ENCODE data around the gene DAPK2.

The DAPK2 gene

DNA sequence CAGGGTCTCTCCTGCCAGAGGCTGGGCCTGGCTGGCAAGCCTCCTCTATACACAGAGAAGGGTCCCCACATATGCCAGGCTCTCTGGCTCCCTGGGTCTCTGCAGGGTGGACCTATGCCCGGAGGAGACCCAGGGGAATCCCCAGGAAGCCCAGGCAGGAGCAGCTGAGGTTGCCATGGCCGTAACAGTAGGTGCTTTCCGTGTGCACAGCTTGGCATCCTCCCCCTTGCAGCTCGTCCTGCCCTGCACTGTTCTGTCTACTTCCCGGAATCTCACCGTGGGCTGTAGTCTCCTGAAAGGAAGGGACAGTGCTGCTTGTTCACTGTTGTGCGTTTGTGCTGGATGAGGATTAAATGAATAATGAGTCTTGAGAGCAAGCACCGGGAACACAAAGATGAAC, 47.8 kb downstream of the DAPK2 start:
- TF ChIP-seq CREB1 (IDR thresholded peaks at IDR 0.05; ENCODE audit: low read depth) (no peak), YY1 (IDR thresholded peaks at IDR 0.05; ENCODE audit: low read depth) (no peak), RAD21 (IDR thresholded peaks at IDR 0.05; ENCODE audit: low read depth) (no peak), TAF1 (IDR thresholded peaks at IDR 0.05; ENCODE audit: low read depth) (no peak), EGR1 (IDR thresholded peaks at IDR 0.05) (no peak), FOXM1 (IDR thresholded peaks at IDR 0.05; ENCODE audit: borderline replicate concordance, low read depth) (no peak), TEAD4 (IDR thresholded peaks at IDR 0.05) (no peak), EP300 (IDR thresholded peaks at IDR 0.05; ENCODE audit: borderline replicate concordance) (no peak), ZBTB7A (IDR thresholded peaks at IDR 0.05; ENCODE audit: low read depth) (no peak), CEBPB (IDR thresholded peaks at IDR 0.05) (no peak), NFIC (IDR thresholded peaks at IDR 0.05) (no peak), TCF12 (IDR thresholded peaks at IDR 0.05; ENCODE audit: low read depth) (no peak)
- TF ChIP-seq, protein P1, sequence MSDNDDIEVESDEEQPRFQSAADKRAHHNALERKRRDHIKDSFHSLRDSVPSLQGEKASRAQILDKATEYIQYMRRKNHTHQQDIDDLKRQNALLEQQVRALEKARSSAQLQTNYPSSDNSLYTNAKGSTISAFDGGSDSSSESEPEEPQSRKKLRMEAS (IDR thresholded peaks at IDR 0.05): no peak
- TF ChIP-seq, protein P2, sequence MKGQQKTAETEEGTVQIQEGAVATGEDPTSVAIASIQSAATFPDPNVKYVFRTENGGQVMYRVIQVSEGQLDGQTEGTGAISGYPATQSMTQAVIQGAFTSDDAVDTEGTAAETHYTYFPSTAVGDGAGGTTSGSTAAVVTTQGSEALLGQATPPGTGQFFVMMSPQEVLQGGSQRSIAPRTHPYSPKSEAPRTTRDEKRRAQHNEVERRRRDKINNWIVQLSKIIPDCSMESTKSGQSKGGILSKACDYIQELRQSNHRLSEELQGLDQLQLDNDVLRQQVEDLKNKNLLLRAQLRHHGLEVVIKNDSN (IDR thresholded peaks at IDR 0.05): no peak
- TF ChIP-seq, protein P3, sequence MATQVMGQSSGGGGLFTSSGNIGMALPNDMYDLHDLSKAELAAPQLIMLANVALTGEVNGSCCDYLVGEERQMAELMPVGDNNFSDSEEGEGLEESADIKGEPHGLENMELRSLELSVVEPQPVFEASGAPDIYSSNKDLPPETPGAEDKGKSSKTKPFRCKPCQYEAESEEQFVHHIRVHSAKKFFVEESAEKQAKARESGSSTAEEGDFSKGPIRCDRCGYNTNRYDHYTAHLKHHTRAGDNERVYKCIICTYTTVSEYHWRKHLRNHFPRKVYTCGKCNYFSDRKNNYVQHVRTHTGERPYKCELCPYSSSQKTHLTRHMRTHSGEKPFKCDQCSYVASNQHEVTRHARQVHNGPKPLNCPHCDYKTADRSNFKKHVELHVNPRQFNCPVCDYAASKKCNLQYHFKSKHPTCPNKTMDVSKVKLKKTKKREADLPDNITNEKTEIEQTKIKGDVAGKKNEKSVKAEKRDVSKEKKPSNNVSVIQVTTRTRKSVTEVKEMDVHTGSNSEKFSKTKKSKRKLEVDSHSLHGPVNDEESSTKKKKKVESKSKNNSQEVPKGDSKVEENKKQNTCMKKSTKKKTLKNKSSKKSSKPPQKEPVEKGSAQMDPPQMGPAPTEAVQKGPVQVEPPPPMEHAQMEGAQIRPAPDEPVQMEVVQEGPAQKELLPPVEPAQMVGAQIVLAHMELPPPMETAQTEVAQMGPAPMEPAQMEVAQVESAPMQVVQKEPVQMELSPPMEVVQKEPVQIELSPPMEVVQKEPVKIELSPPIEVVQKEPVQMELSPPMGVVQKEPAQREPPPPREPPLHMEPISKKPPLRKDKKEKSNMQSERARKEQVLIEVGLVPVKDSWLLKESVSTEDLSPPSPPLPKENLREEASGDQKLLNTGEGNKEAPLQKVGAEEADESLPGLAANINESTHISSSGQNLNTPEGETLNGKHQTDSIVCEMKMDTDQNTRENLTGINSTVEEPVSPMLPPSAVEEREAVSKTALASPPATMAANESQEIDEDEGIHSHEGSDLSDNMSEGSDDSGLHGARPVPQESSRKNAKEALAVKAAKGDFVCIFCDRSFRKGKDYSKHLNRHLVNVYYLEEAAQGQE (IDR thresholded peaks at IDR 0.05; ENCODE audit: low read depth): no peak

DNA sequence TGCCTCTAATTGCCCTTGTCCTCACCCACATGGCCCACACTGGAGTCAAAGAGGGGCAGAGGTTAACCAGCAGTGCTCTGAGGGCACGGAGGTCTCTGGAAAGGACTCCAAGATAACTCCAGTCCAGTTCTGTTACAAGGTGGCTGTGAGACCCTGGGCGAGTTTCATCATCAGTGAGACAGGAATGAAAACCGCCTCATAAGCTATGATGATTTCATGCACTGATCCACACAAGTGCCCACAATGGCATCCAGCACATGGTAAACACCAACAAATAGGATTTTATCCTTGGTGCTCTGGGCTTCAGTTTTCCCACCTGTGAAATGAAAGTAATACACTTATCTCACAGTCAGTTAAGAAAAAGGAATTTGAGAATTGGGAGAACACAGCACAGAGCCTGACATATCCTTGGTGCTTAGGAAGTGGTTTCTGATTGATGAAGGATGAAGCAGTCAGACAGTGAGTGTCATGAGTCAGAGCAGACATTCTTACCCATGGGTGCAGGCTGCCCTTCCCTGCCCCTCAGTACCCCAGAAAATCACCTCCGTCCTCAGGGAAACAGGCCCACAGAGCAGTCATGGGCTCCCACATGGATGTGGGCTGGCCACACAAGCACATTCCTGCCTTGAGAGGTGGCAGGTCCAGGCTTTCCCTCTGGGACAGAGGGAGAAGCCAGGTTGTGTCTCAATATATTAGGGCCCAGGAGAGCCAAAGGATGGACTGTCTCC, 48.4 kb downstream of the DAPK2 start:
- TF ChIP-seq, protein P2 (IDR thresholded peaks at IDR 0.05): no peak
- TF ChIP-seq FOXM1 (IDR thresholded peaks at IDR 0.05; ENCODE audit: borderline replicate concordance, low read depth) (no peak), RAD21 (IDR thresholded peaks at IDR 0.05; ENCODE audit: low read depth) (no peak), YY1 (IDR thresholded peaks at IDR 0.05; ENCODE audit: low read depth) (no peak), ZBTB7A (IDR thresholded peaks at IDR 0.05; ENCODE audit: low read depth) (no peak), EGR1 (IDR thresholded peaks at IDR 0.05) (no peak), TAF1 (IDR thresholded peaks at IDR 0.05; ENCODE audit: low read depth) (no peak), CREB1 (IDR thresholded peaks at IDR 0.05; ENCODE audit: low read depth) (no peak), NFIC (IDR thresholded peaks at IDR 0.05) (no peak), TCF12 (IDR thresholded peaks at IDR 0.05; ENCODE audit: low read depth) (no peak), TEAD4 (IDR thresholded peaks at IDR 0.05) (no peak), EP300 (IDR thresholded peaks at IDR 0.05; ENCODE audit: borderline replicate concordance) (no peak), CEBPB (IDR thresholded peaks at IDR 0.05) (no peak)
- TF ChIP-seq, protein P1 (IDR thresholded peaks at IDR 0.05): no peak
- TF ChIP-seq, protein P3 (IDR thresholded peaks at IDR 0.05; ENCODE audit: low read depth): no peak

DNA sequence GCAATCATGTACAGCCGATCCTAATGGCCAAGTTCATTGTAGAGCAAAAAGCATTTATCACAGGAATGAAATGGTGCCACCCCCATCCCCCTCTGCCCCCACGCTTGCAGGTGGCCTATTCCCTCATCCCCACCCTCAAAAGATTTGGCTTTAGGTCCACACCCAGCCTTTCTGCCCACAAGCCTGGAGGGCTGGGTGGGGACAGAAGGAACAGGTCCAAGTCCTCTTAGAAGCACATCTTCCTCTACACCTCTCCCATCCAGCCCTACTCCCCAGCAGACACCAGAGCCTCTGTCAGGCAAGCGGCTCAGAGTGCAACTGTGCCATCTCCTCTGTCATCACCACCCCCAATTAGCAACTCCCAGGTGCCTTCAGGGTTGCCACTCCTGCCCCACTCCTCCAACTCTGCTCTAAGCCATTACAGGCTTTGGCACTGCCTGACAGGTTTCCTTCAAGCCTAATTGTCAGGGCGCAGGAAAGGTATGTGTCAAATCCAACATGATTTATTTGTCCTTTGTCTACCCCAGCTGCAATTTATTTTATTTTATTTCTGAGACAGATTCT, 49.4 kb downstream of the DAPK2 start:
- no peak for TF ChIP-seq RAD21 (IDR thresholded peaks at IDR 0.05; ENCODE audit: low read depth)
- no peak for TF ChIP-seq TAF1 (IDR thresholded peaks at IDR 0.05; ENCODE audit: low read depth)
- TF ChIP-seq, protein P1 (IDR thresholded peaks at IDR 0.05): no peak
- TF ChIP-seq TCF12 (IDR thresholded peaks at IDR 0.05; ENCODE audit: low read depth): no peak
- TF ChIP-seq, protein P2 (IDR thresholded peaks at IDR 0.05): no peak
- TF ChIP-seq ZBTB7A (IDR thresholded peaks at IDR 0.05; ENCODE audit: low read depth): no peak
- TF ChIP-seq, protein P3 (IDR thresholded peaks at IDR 0.05; ENCODE audit: low read depth): no peak
- no peak for TF ChIP-seq CEBPB (IDR thresholded peaks at IDR 0.05)
- TF ChIP-seq NFIC (IDR thresholded peaks at IDR 0.05): no peak
- no peak for TF ChIP-seq FOXM1 (IDR thresholded peaks at IDR 0.05; ENCODE audit: borderline replicate concordance, low read depth)
- no peak for TF ChIP-seq TEAD4 (IDR thresholded peaks at IDR 0.05)
- TF ChIP-seq EP300 (IDR thresholded peaks at IDR 0.05; ENCODE audit: borderline replicate concordance): no peak
- TF ChIP-seq CREB1 (IDR thresholded peaks at IDR 0.05; ENCODE audit: low read depth): no peak
- no peak for TF ChIP-seq YY1 (IDR thresholded peaks at IDR 0.05; ENCODE audit: low read depth)
- TF ChIP-seq EGR1 (IDR thresholded peaks at IDR 0.05): no peak

Data from Ishikawa (cell line).